Stomach (tissue), 9 donors: ENCODE data around the gene ATP6V1C2. TPM values are rescaled to one million over a fixed set of nuclear protein-coding genes. Genes with fewer than 3 reads are reported as not detected.

ENCODE experiments used
- DNase-seq, 2 donors: peaks; one replicate each; pipeline versions ENCODE4 v3.0.0 to v3.0.0-alpha.2; 2013 to 2019
- H3K27ac ChIP-seq, 5 donors: fragments of 200-600 bp in 4 of 5; sonication (generic) in 4 of 5; one replicate each; pipeline ENCODE4 v1.5.1; 2013 to 2019; ENCODE audit warnings: mild to moderate bottlenecking in 1 of 5, moderate library complexity in 1 of 5
- H3K27me3 ChIP-seq, 3 donors: fragments of 200-600 bp; sonication (generic); one replicate each; pipeline ENCODE4 v1.5.1; 2017 to 2019; ENCODE audit warnings: mixed run types in 1 of 3
- H3K36me3 ChIP-seq, 4 donors: fragments of 200-600 bp; sonication (generic); 1 replicate in 3 of 4; 2 replicates in 1 of 4; pipeline ENCODE4 v1.5.1; 2016 to 2019
- H3K4me1 ChIP-seq, 4 donors: fragments of 200-600 bp; sonication (generic); one replicate each; pipeline ENCODE4 v1.5.1; 2016 to 2019
- H3K4me3 ChIP-seq, 4 donors: fragments of 200-600 bp; sonication (generic) in 3 of 4; one replicate each; pipeline ENCODE4 v1.5.1; 2016 to 2019; ENCODE audit warnings: mild to moderate bottlenecking in 1 of 4
- H3K9me3 ChIP-seq, 4 donors: fragments of 200-600 bp; sonication (generic); one replicate each; pipeline ENCODE4 v1.5.1; 2016 to 2019
- EP300 ChIP-seq: sonication (generic); formaldehyde crosslinking; IDR thresholded peaks from one replicate; pipeline ENCODE4 v1.6.1; 2017; ENCODE audit warnings: antibody characterized with exemption
- POLR2A ChIP-seq, 4 donors: fragments of 450-650 bp; IDR thresholded peaks; one replicate each; pipeline ENCODE4 v1.6.1; 2016; ENCODE audit warnings: antibody characterized with exemption in 4 of 4, control low read depth in 2 of 4, mild to moderate bottlenecking in 1 of 4, moderate library complexity in 1 of 4
- POLR2AphosphoS5 ChIP-seq, 3 donors: sonication (generic); formaldehyde crosslinking; IDR thresholded peaks; one replicate each; pipeline ENCODE4 v1.6.1; 2016; ENCODE audit warnings: antibody characterized with exemption in 3 of 3
- WGBS, 5 donors: extraction: QIAGEN DNeasy Blood & Tissue Kit in 3 of 5; methylation state at CpG; one replicate each; pipeline versions ENCODE4 v1.1.5 to v1.1.7; 2013 to 2018; 5-methylcytosine and 5-hydroxymethylcytosine counted together
- intact Hi-C: fragments of 100-400 bp; cut with DNase I; formaldehyde crosslinking; loops from one replicate; pipeline ENCODE4 v1.15.1; 2023; ENCODE audit warnings: low total_unique reads
- polyA plus RNA-seq, 3 donors: library from polyadenylated mRNA; stranded (reverse); fragments of 200-250 nt; gene quantifications; one replicate each; pipeline ENCODE4 v1.2.3, GENCODE V29; 2013
- total RNA-seq, 5 donors: library from RNA; depleted of rRNA; stranded (reverse); fragments of >200 nt; gene quantifications; one replicate each; pipeline versions ENCODE4 v1.1.0 to v1.2.3, GENCODE V29; 2014 to 2016
- TF ChIP-seq, protein P1 (sequence below), 7 experiments: fragments of 450-650 bp in 4 of 7; fragments of 200-600 bp in 3 of 7; sonication (generic) in 3 of 7; IDR thresholded peaks; one replicate each; pipeline ENCODE4 v1.5.1; 2016 to 2019; ENCODE audit warnings: antibody characterized with exemption in 7 of 7, control low read depth in 2 of 7, mild to moderate bottlenecking in 1 of 7
- donor health status: healthy with polysubstance abuse.
- donor health status: Bipolar disorder and iron deficiency.
- donor health status: healthy.

ATP6V1C2 gene
- total and polyA plus RNA-seq, 8 donors = 0.61 to 143 (median 1.1) TPM; not detected in 3

GRCh38 chr2:10830641-10831399, 109.4 kb downstream of the ATP6V1C2 start:
- H3K27me3 ChIP-seq = peaks cover 0 to 41% (median 0%) of the 10 kb centered on the region in 3 donors
- WGBS, 5 donors = 73 to 84% (median 75%) methylated on average over 12 to 30 of the region's 30 CpGs

DNA sequence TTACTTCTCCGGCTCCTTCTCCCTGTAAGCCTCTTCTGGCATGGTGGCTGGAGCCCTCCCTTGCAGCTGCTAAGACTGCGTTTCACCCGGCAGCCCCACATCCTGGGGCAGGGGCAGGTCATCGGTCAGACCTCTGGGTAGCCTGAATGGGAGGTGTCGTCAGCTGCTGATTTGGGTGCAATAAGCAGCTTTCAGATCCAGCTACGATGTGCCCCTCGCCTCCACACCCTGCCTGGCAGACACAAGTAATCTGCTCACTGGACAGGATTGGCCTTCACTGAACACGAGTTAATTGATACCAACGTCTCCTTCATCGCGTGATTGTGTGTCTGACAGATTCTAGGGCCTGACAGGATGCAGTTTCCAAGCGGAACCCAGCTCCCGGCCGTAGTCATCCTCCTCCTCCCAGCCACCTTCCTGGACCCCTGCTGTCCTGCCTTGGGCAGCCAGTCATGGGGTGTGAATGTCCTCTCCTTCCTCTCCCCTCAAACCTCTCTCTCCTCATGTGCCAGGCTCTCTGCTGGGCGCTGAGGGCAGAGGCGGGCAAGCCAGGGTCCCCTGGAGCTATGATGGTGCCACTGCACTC, 110.1 kb downstream of the ATP6V1C2 start:
- no peak for DNase-seq
- Histone ChIP-seq H3K4me3 (no peak overlapping the region), H3K9me3 (no peaks in the 10 kb centered on the region), H3K36me3 (no peaks in the 10 kb centered on the region), H3K4me1 (peaks cover 4 to 34% (median 29%) of the 10 kb centered on the region in 4 donors), H3K27ac (no peak overlapping the region), H3K27me3 (peaks cover 0 to 41% (median 0%) of the 10 kb centered on the region in 3 donors)
- 62 to 75% (median 74%) methylated on average over 12 to 16 of the region's 16 CpGs for WGBS, 5 donors
- no peak for TF ChIP-seq EP300
- no peak for TF ChIP-seq POLR2AphosphoS5 (IDR thresholded peaks at IDR 0.05)
- TF ChIP-seq, protein P1, sequence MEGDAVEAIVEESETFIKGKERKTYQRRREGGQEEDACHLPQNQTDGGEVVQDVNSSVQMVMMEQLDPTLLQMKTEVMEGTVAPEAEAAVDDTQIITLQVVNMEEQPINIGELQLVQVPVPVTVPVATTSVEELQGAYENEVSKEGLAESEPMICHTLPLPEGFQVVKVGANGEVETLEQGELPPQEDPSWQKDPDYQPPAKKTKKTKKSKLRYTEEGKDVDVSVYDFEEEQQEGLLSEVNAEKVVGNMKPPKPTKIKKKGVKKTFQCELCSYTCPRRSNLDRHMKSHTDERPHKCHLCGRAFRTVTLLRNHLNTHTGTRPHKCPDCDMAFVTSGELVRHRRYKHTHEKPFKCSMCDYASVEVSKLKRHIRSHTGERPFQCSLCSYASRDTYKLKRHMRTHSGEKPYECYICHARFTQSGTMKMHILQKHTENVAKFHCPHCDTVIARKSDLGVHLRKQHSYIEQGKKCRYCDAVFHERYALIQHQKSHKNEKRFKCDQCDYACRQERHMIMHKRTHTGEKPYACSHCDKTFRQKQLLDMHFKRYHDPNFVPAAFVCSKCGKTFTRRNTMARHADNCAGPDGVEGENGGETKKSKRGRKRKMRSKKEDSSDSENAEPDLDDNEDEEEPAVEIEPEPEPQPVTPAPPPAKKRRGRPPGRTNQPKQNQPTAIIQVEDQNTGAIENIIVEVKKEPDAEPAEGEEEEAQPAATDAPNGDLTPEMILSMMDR (IDR thresholded peaks at IDR 0.05) = no peak
- TF ChIP-seq POLR2A (IDR thresholded peaks at IDR 0.05) = no peak
- intact Hi-C loops = no loop called here

More at GRCh38 chr2:10830641-10831399, 109.4 kb downstream of the ATP6V1C2 start:
- Histone ChIP-seq H3K36me3 (no peaks in the 10 kb centered on the region), H3K4me3 (no peak overlapping the region), H3K9me3 (no peaks in the 10 kb centered on the region), H3K4me1 (peaks cover 4 to 34% (median 29%) of the 10 kb centered on the region in 4 donors), H3K27ac (peak overlapping the region in 4 of 5 donors; percentile 1 to 68 (median 62))
- intact Hi-C loops = no loop called here
- no peak for DNase-seq
- TF ChIP-seq, protein P1 (IDR thresholded peaks at IDR 0.05) = no peak
- TF ChIP-seq EP300 (no peak), POLR2A (IDR thresholded peaks at IDR 0.05) (no peak), POLR2AphosphoS5 (IDR thresholded peaks at IDR 0.05) (no peak)

GRCh38 chr2:10832203-10832936, 110.9 kb downstream of the ATP6V1C2 start:
- no peak overlapping the region for H3K4me3 ChIP-seq
- DNase-seq = peak; percentile 89 to 95
- 18 to 23% (median 21%) methylated on average over 28 to 30 of the region's 30 CpGs for WGBS, 5 donors
- H3K27ac ChIP-seq = no peak overlapping the region
- no peaks in the 10 kb centered on the region for H3K9me3 ChIP-seq
- TF ChIP-seq POLR2AphosphoS5 (IDR thresholded peaks at IDR 0.05) = peak in 1 of 3 donors; percentile 64
- no peak for TF ChIP-seq POLR2A (IDR thresholded peaks at IDR 0.05)
- TF ChIP-seq, protein P1 (IDR thresholded peaks at IDR 0.05) = peak in 6 of 7 experiments; percentile 16 to 98 (median 94)
- intact Hi-C loops = no loop called here
- no peaks in the 10 kb centered on the region for H3K36me3 ChIP-seq
- peaks cover 4 to 34% (median 29%) of the 10 kb centered on the region in 4 donors for H3K4me1 ChIP-seq
- H3K27me3 ChIP-seq = peaks cover 0 to 41% (median 0%) of the 10 kb centered on the region in 3 donors

- H3K9me3 ChIP-seq = no peaks in the 10 kb centered on the region
- H3K27me3 ChIP-seq = peaks cover 0 to 47% (median 0%) of the 10 kb centered on the region in 3 donors
- no peak overlapping the region for H3K27ac ChIP-seq
- H3K4me3 ChIP-seq = no peak overlapping the region
- no peak for TF ChIP-seq POLR2AphosphoS5 (IDR thresholded peaks at IDR 0.05)
- TF ChIP-seq, protein P1 (IDR thresholded peaks at IDR 0.05) = no peak
- TF ChIP-seq EP300 = no peak
- no peak for TF ChIP-seq POLR2A (IDR thresholded peaks at IDR 0.05)
- no peak for DNase-seq
- H3K4me1 ChIP-seq = peaks cover 4 to 34% (median 29%) of the 10 kb centered on the region in 4 donors
- no peaks in the 10 kb centered on the region for H3K36me3 ChIP-seq
- intact Hi-C loops = no loop called here
- WGBS, 5 donors = 80 to 91% (median 90%) methylated on average over 8 to 10 of the region's 10 CpGs
Observed at GRCh38 chr2:10833021-10833420, 111.6 kb downstream of the ATP6V1C2 start.
